CD4-positive, CD25-positive, alpha-beta regulatory T cell (primary cell): ENCODE measurements around the gene FGF7. TPM values are rescaled to one million over a fixed set of nuclear protein-coding genes. Genes with fewer than 3 reads are reported as not detected.
"Not testable (repeated sequence)": the region's sequence is repeated elsewhere in the genome, so short reads cannot be mapped to it uniquely, and the experiment has no call there.

Experiments
- ATAC-seq, 2 donors: fragments of 150-1000 bp; cut with Tn5 transposase; one replicate each; pipeline ENCODE4 v1.10.0; 2021; ENCODE audit warnings: low read depth in 2 of 2, moderate number of reproducible peaks in 2 of 2, moderate library complexity in 1 of 2
- DNase-seq, 3 donors: peaks; one replicate each; pipeline versions ENCODE4 v3.0.0 to v3.0.0-alpha.2; 2012 to 2022; ENCODE audit warnings: mixed read lengths in 1 of 3
- H3K27ac ChIP-seq: one replicate; pipeline ENCODE4 v1.7.0; 2013; ENCODE audit warnings: mild to moderate bottlenecking, low read length; ENCODE audit not compliant: insufficient read depth, poor library complexity, severe bottlenecking
- H3K27me3 ChIP-seq: one replicate; pipeline ENCODE4 v1.7.0; 2013; ENCODE audit warnings: low read length; ENCODE audit not compliant: control insufficient read depth, insufficient read depth
- H3K36me3 ChIP-seq: one replicate; pipeline ENCODE4 v1.7.0; 2013; ENCODE audit warnings: mild to moderate bottlenecking, low read length, moderate library complexity; ENCODE audit not compliant: control insufficient read depth, insufficient read depth
- H3K4me1 ChIP-seq: 2 replicates; pipeline ENCODE4 v1.7.0; 2013; ENCODE audit warnings: mild to moderate bottlenecking, low read length; ENCODE audit not compliant: insufficient read depth, control insufficient read depth, poor library complexity, severe bottlenecking
- H3K4me3 ChIP-seq: one replicate; pipeline ENCODE4 v1.7.0; 2013; ENCODE audit warnings: low read depth, mild to moderate bottlenecking, low read length, moderate library complexity
- H3K9me3 ChIP-seq, 2 experiments: 1 replicate in 1 of 2; 2 replicates in 1 of 2; pipeline ENCODE4 v1.7.0; 2013; ENCODE audit warnings: low read length in 2 of 2, mild to moderate bottlenecking in 1 of 2, moderate library complexity in 1 of 2; ENCODE audit not compliant: control insufficient read depth in 2 of 2
- H3K27ac Mint-ChIP-seq, 3 donors: one replicate each; pipeline ENCODE4 v1.8.0; 2020 to 2022; ENCODE audit warnings: mild to moderate bottlenecking in 3 of 3, mixed read lengths in 3 of 3, moderate library complexity in 2 of 3
- H3K27me3 Mint-ChIP-seq: one replicate; pipeline ENCODE4 v1.8.0; 2022; ENCODE audit warnings: mild to moderate bottlenecking, mixed read lengths
- H3K36me3 Mint-ChIP-seq: one replicate; pipeline ENCODE4 v1.8.0; 2020; ENCODE audit warnings: mixed read lengths
- H3K4me1 Mint-ChIP-seq, 4 donors: one replicate each; pipeline ENCODE4 v1.8.0; 2020 to 2022; ENCODE audit warnings: mixed read lengths in 4 of 4, mild to moderate bottlenecking in 1 of 4
- H3K4me3 Mint-ChIP-seq, 4 donors: one replicate each; pipeline ENCODE4 v1.8.0; 2020 to 2022; ENCODE audit warnings: mild to moderate bottlenecking in 4 of 4, mixed read lengths in 4 of 4, moderate library complexity in 3 of 4
- H3K9me3 Mint-ChIP-seq, 7 donors: one replicate each; pipeline ENCODE4 v1.8.0; 2020 to 2022; ENCODE audit warnings: mixed read lengths in 7 of 7, mild to moderate bottlenecking in 3 of 7, moderate library complexity in 2 of 7
- polyA plus RNA-seq, 4 donors: library from polyadenylated mRNA; unstranded; fragments of 300-500 nt; fragmentation: Illumina TruSeq; gene quantifications; one replicate each; pipeline ENCODE4 v1.2.3, GENCODE V29; 2021
- total RNA-seq: library from RNA; stranded (reverse); gene quantifications from one replicate; pipeline ENCODE4 v1.2.3, GENCODE V29; 2022

FGF7 gene
- total and polyA plus RNA-seq, 5 donors from 2014 or later, result 0.02 TPM; not detected in 4

DNA sequence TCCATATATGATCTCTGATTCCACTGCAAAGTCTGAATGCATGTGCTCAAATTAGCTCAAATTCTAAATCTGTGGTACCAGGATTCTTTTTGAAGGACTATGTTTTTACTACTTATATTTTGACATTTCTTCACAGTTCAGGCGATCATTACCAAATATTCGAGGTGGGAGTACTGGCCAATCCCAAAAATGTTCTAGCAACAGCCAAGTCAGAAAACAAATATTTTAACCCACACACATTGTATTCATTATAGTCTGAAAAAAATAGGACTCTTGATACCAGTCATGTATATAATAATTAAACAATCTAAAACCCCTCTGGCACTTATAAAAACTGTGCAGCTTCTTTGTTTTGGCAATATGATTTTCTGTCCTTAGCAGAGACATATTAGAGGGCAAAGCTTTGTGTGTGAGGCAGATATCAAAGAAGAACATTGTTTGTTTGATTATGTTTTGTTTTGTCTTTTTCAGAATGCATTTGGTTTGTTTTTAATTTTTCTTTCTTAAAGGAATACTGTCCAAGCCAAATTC, 37.4 kb downstream of the FGF7 start:
- no peak overlapping the region for H3K4me3 ChIP-seq
- Mint-ChIP-seq H3K27ac (no peak overlapping the region), H3K4me1 (no peaks in the 10 kb centered on the region), H3K9me3 (no peaks in the 10 kb centered on the region), H3K27me3 (peaks cover 19% of the 10 kb centered on the region), H3K4me3 (no peak overlapping the region), H3K36me3 (no peaks in the 10 kb centered on the region)
- H3K27ac ChIP-seq, result no peak overlapping the region
- DNase-seq, result no peak
- H3K27me3 ChIP-seq, result no peaks in the 10 kb centered on the region
- no peak for ATAC-seq
- H3K4me1 ChIP-seq, result no peaks in the 10 kb centered on the region
- no peaks in the 10 kb centered on the region for H3K9me3 ChIP-seq
- H3K36me3 ChIP-seq, result no peaks in the 10 kb centered on the region

DNA sequence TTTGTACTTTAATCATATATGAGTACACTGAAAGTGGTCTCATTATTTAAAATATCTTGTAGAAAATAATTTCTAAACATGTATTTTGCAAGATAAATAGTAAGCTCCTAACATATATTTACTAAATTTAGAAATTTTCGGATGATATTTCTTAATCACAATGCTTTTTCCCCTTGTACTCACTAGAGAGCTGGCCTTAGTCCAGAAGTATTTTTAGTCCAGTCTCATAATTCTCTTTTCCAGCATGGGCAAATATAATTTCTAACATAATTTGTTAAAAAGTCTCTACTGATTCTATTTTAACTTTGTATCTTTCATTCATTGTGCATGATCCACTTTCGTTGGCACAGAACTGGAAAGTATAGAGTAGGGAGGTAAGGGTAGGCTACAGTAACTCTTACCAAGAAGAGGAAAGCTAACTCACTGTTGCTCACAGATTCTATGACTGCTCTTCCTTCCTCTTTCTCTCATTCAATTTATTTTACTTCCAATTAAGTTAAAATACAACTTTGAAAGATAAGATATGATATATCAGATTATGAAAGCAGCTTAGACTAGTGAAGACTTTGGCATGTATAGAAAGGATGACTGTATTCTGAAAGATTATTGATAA, 39.3 kb downstream of the FGF7 start:
- H3K4me1 Mint-ChIP-seq, result peaks cover 0 to 6% (median 1%) of the 10 kb centered on the region in 4 donors
- no peaks in the 10 kb centered on the region for H3K27me3 ChIP-seq
- H3K4me1 ChIP-seq, result no peaks in the 10 kb centered on the region
- DNase-seq, result no peak
- no peaks in the 10 kb centered on the region for H3K36me3 Mint-ChIP-seq
- no peak overlapping the region for H3K27ac ChIP-seq
- H3K4me3 Mint-ChIP-seq, result no peak overlapping the region
- ATAC-seq, result no peak
- H3K9me3 Mint-ChIP-seq, result no peaks in the 10 kb centered on the region
- H3K4me3 ChIP-seq, result no peak overlapping the region
- no peak overlapping the region for H3K27ac Mint-ChIP-seq
- no peaks in the 10 kb centered on the region for H3K36me3 ChIP-seq
- peaks cover 25% of the 10 kb centered on the region for H3K27me3 Mint-ChIP-seq
- no peaks in the 10 kb centered on the region for H3K9me3 ChIP-seq

- no peak overlapping the region for H3K4me3 ChIP-seq
- peaks cover 19% of the 10 kb centered on the region for H3K27me3 Mint-ChIP-seq
- DNase-seq (no peak), ATAC-seq (no peak)
- H3K9me3 ChIP-seq, result no peaks in the 10 kb centered on the region
- no peak overlapping the region for H3K27ac ChIP-seq
- H3K36me3 Mint-ChIP-seq, result no peaks in the 10 kb centered on the region
- no peak overlapping the region for H3K4me3 Mint-ChIP-seq
- no peak overlapping the region for H3K27ac Mint-ChIP-seq
- H3K9me3 Mint-ChIP-seq, result no peaks in the 10 kb centered on the region
- no peaks in the 10 kb centered on the region for H3K4me1 ChIP-seq
- H3K4me1 Mint-ChIP-seq, result peaks cover 0 to 6% (median 1%) of the 10 kb centered on the region in 4 donors
- no peaks in the 10 kb centered on the region for H3K36me3 ChIP-seq
- H3K27me3 ChIP-seq, result no peaks in the 10 kb centered on the region
These were observed 41.5 kb downstream of the FGF7 start for GRCh38 chr15:49464522-49464921.

DNA sequence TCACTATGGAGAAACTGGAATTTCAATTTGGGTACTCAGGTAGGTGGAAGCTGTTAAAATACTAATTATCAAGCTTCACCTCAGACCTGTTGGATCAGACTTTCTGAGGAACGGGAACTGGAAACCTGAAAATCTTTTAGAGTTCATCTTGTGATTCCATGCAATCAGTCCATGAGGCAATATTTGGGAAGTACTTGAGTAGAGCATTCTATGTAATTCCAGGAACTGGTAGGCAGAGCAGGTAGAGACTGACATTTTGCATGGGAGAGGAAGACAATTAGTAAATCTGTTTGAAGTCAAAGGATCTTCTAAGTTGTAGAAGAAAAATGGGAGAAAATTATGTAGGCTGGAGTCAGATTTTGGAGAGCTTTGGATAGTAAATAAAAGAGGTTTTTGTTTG, 43.1 kb downstream of the FGF7 start:
- Mint-ChIP-seq H3K4me1 (peaks cover 0 to 10% (median 1%) of the 10 kb centered on the region in 4 donors), H3K36me3 (no peaks in the 10 kb centered on the region), H3K4me3 (no peak overlapping the region), H3K27me3 (peaks cover 19% of the 10 kb centered on the region), H3K9me3 (no peaks in the 10 kb centered on the region), H3K27ac (no peak overlapping the region)
- Histone ChIP-seq H3K4me1 (no peaks in the 10 kb centered on the region), H3K9me3 (no peaks in the 10 kb centered on the region), H3K27ac (no peak overlapping the region), H3K36me3 (no peaks in the 10 kb centered on the region), H3K27me3 (no peaks in the 10 kb centered on the region), H3K4me3 (no peak overlapping the region)
- ATAC-seq, result no peak
- no peak for DNase-seq

- no peak overlapping the region for H3K4me3 Mint-ChIP-seq
- no peaks in the 10 kb centered on the region for H3K36me3 ChIP-seq
- H3K9me3 Mint-ChIP-seq, result no peaks in the 10 kb centered on the region
- H3K4me1 ChIP-seq, result no peaks in the 10 kb centered on the region
- peaks cover 13% of the 10 kb centered on the region for H3K27me3 Mint-ChIP-seq
- H3K4me3 ChIP-seq, result no peak overlapping the region
- H3K36me3 Mint-ChIP-seq, result no peaks in the 10 kb centered on the region
- no peak overlapping the region for H3K27ac Mint-ChIP-seq
- no peaks in the 10 kb centered on the region for H3K27me3 ChIP-seq
- ATAC-seq (no peak), DNase-seq (no peak)
- H3K9me3 ChIP-seq, result no peaks in the 10 kb centered on the region
- H3K4me1 Mint-ChIP-seq, result peaks cover 0 to 10% (median 5%) of the 10 kb centered on the region in 4 donors
- no peak overlapping the region for H3K27ac ChIP-seq
These were observed 44.9 kb downstream of the FGF7 start for GRCh38 chr15:49467746-49468480.

GRCh38 chr15:49468481-49468839, 45.4 kb downstream of the FGF7 start:
- H3K9me3 Mint-ChIP-seq, result no peaks in the 10 kb centered on the region
- Histone ChIP-seq H3K27ac (no peak overlapping the region), H3K36me3 (no peaks in the 10 kb centered on the region), H3K9me3 (no peaks in the 10 kb centered on the region), H3K27me3 (no peaks in the 10 kb centered on the region), H3K4me1 (no peaks in the 10 kb centered on the region), H3K4me3 (no peak overlapping the region)
- H3K36me3 Mint-ChIP-seq, result no peaks in the 10 kb centered on the region
- DNase-seq (no peak), ATAC-seq (no peak)
- peaks cover 0 to 10% (median 5%) of the 10 kb centered on the region in 4 donors for H3K4me1 Mint-ChIP-seq
- H3K27ac Mint-ChIP-seq, result no peak overlapping the region
- H3K27me3 Mint-ChIP-seq, result peaks cover 8% of the 10 kb centered on the region
- H3K4me3 Mint-ChIP-seq, result no peak overlapping the region

- H3K36me3 ChIP-seq, H3K36me3 Mint-ChIP-seq, H3K9me3 Mint-ChIP-seq, H3K4me3 ChIP-seq, H3K27ac ChIP-seq, ATAC-seq, H3K27me3 ChIP-seq, H3K9me3 ChIP-seq, H3K4me1 ChIP-seq, H3K27me3 Mint-ChIP-seq, H3K27ac Mint-ChIP-seq, H3K4me1 Mint-ChIP-seq: not testable (repeated sequence)
- peak in 1 of 3 donors; percentile 48 for DNase-seq
- peak overlapping the region in 1 of 4 donors; percentile 23 for H3K4me3 Mint-ChIP-seq
These were observed 48.2 kb downstream of the FGF7 start for GRCh38 chr15:49471248-49471647.

DNA sequence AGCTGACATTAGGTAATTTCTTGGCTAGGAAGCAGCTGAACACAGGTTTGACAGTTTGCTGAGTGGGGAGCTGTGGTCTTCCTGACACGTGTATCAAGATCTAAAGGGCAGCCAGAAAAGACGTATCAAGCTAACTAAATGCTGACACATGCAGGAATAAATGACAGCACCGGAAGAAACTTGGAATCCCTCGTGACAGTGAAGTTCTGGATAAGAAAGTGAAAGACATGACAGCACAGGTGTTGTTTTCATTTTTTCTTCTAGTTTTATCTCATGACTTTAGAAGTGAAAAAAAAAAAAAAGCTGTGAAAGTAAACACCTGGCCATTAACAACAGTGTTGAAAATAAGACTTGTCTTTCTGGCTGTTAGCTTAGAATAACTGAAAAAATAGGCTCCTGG, 48.7 kb downstream of the FGF7 start:
- no peaks in the 10 kb centered on the region for H3K27me3 ChIP-seq
- H3K9me3 ChIP-seq, result no peaks in the 10 kb centered on the region
- no peaks in the 10 kb centered on the region for H3K36me3 Mint-ChIP-seq
- H3K27me3 Mint-ChIP-seq, result no peaks in the 10 kb centered on the region
- peak in 1 of 3 donors; percentile 59 for DNase-seq
- H3K4me1 ChIP-seq, result no peaks in the 10 kb centered on the region
- H3K4me3 ChIP-seq, result no peak overlapping the region
- peaks cover 0 to 6% (median 4%) of the 10 kb centered on the region in 4 donors for H3K4me1 Mint-ChIP-seq
- no peaks in the 10 kb centered on the region for H3K9me3 Mint-ChIP-seq
- H3K36me3 ChIP-seq, result no peaks in the 10 kb centered on the region
- ATAC-seq, result no peak
- H3K4me3 Mint-ChIP-seq, result peak overlapping the region in 2 of 4 donors; percentile 8 to 23
- H3K27ac Mint-ChIP-seq, result peak overlapping the region in 1 of 3 donors; percentile 10
- H3K27ac ChIP-seq, result no peak overlapping the region
